GM12878 (cell line): ENCODE measurements around the gene DLL1. TPM values are rescaled to one million over a fixed set of nuclear protein-coding genes. Genes with fewer than 3 reads are reported as not detected.

Experiments
- ATAC-seq: fragments of 200-7000 bp; cut with Tn5 transposase; 3 replicates; pipeline ENCODE4 v1.9.1; 2020; ENCODE audit warnings: mild to moderate bottlenecking, moderate library complexity
- BruUV-seq: library from RNA; stranded (reverse); fragments of 400-500 nt; replicated peaks from 2 replicates; lab custom pipeline; 2021; lab: Mats Ljungman, UMichigan
- CTCF ChIA-PET: fragments of 300-600 bp; sonication (Branson Sonifier 250); formaldehyde crosslinking; extraction: SDS; loops from one replicate; lab custom pipeline; 2021; ENCODE audit warnings: inconsistent platforms; lab: Yijun Ruan, JAX
- POLR2A ChIA-PET: fragments of 350-600 bp; formaldehyde crosslinking; extraction: SDS; loops from one replicate; lab custom pipeline; 2021; ENCODE audit warnings: inconsistent platforms; lab: Charles Lee
- RAD21 ChIA-PET: fragments of 300-600 bp; sonication (Branson Sonifier 250); formaldehyde crosslinking; loops from one replicate; lab custom pipeline; 2023; ENCODE audit warnings: antibody characterized with exemption; ENCODE audit not compliant: unreplicated experiment; lab: Charles Lee
- SMC1A ChIA-PET: fragments of 300-600 bp; sonication (Branson Sonifier 250); formaldehyde crosslinking; loops from one replicate; lab custom pipeline; 2023; ENCODE audit not compliant: unreplicated experiment, uncharacterized antibody; lab: Charles Lee
- DNase-seq: peaks from one replicate; pipeline ENCODE4 v3.0.0-alpha.2; 2011; ENCODE audit warnings: low read depth, low spot score
- FAIRE-seq: peaks from 3 replicates; lab custom pipeline; 2011; peaks lifted over from hg19 to GRCh38; lab: Jason Lieb, UNC
- H2AFZ ChIP-seq: 2 replicates; pipeline ENCODE4 v1.6.0; 2011; ENCODE audit warnings: low read depth, low read length, control low read depth; ENCODE audit not compliant: control insufficient read depth
- H3K27ac ChIP-seq: 2 replicates; pipeline ENCODE4 v1.5.1; 2011; ENCODE audit warnings: control low read depth; ENCODE audit not compliant: control insufficient read depth, insufficient read depth
- H3K27me3 ChIP-seq, 2 experiments: replicated peaks in 1 of 2; 2 replicates each; pipeline versions ENCODE4 v1.6.0 to v1.6.1; 2011; ENCODE audit warnings: low read length in 1 of 2; ENCODE audit not compliant: control insufficient read depth in 2 of 2, insufficient read depth in 2 of 2
- H3K36me3 ChIP-seq, 2 experiments: 2 replicates each; pipeline ENCODE4 v1.5.1; 2011; ENCODE audit warnings: low read length in 1 of 2; ENCODE audit not compliant: control insufficient read depth in 2 of 2, insufficient read depth in 2 of 2
- H3K4me1 ChIP-seq: 2 replicates; pipeline ENCODE4 v1.6.1; 2011; ENCODE audit warnings: mild to moderate bottlenecking, low read length, moderate library complexity, mixed read lengths; ENCODE audit not compliant: control insufficient read depth, insufficient read depth
- H3K4me2 ChIP-seq: 2 replicates; pipeline ENCODE4 v1.6.0; 2011; ENCODE audit warnings: control low read depth; ENCODE audit not compliant: control insufficient read depth, insufficient read depth
- H3K4me3 ChIP-seq: fragments of 200-600 bp; sonication (generic); 2 replicates; pipeline ENCODE4 v1.5.1; 2016
- H3K79me2 ChIP-seq: 2 replicates; pipeline ENCODE4 v1.6.0; 2011; ENCODE audit warnings: low read length; ENCODE audit not compliant: control insufficient read depth, insufficient read depth
- H3K9ac ChIP-seq: 2 replicates; pipeline ENCODE4 v1.8.0; 2011; ENCODE audit warnings: low read length, control low read depth, mixed read lengths; ENCODE audit not compliant: control insufficient read depth, insufficient read depth
- H3K9me3 ChIP-seq: replicated peaks from 3 replicates; pipeline ENCODE4 v1.5.1; 2011; ENCODE audit warnings: mild to moderate bottlenecking, low read length; ENCODE audit not compliant: control insufficient read depth, insufficient read depth
- H4K20me1 ChIP-seq: 2 replicates; pipeline ENCODE4 v1.6.0; 2011; ENCODE audit not compliant: control insufficient read depth, insufficient read depth
- E2F8 ChIP-seq: fragments of 450-650 bp; IDR thresholded peaks from 2 replicates; pipeline ENCODE4 v1.6.1; 2018; ENCODE audit warnings: mild to moderate bottlenecking, low read depth, moderate library complexity; ENCODE audit not compliant: partially characterized antibody
- PKNOX1 ChIP-seq: fragments of 450-650 bp; IDR thresholded peaks from 2 replicates; pipeline ENCODE4 v1.6.1; 2016; ENCODE audit warnings: mild to moderate bottlenecking
- POLR2AphosphoS5 ChIP-seq: IDR thresholded peaks from 2 replicates; pipeline ENCODE4 v1.6.1; 2011; ENCODE audit warnings: mild to moderate bottlenecking, low read length, inconsistent platforms
- WGBS: methylation state at CpG from one replicate; pipeline ENCODE4 v1.1.6; 2016; ENCODE audit warnings: low lambda C conversion rate; ENCODE audit not compliant: insufficient replicate concordance, insufficient coverage; ENCODE audit errors: missing lambda C conversion rate; 5-methylcytosine and 5-hydroxymethylcytosine counted together
- in situ Hi-C: fragments of 300-500 bp; cut with MboI; formaldehyde crosslinking; loops from 9 replicates; pipeline ENCODE4 v1.14.3; 2018; ENCODE audit warnings: mixed read lengths
- intact Hi-C: fragments of 100-400 bp; cut with micrococcal nuclease; formaldehyde crosslinking; loops from one replicate; pipeline ENCODE4 v1.14.2; 2022; ENCODE audit not compliant: unreplicated experiment
- polyA plus RNA-seq, 11 experiments: library from polyadenylated mRNA; depleted of rRNA in 4 of 11; unstranded in 6 of 11; stranded (reverse) in 5 of 11; fragments of >200 nt; fragmentation: Nextera tagmentation in 4 of 11; fragmentation: Illumina TruSeq in 1 of 11; extraction: Ambion mirVana in 4 of 11; extraction: Trizol in 1 of 11; gene quantifications; 1 replicate in 1 of 11; 2 replicates in 10 of 11; pipeline versions ENCODE4 v1.2.1 to v1.2.3, GENCODE V29; 2011 to 2016; ENCODE audit warnings: inconsistent platforms in 2 of 11, missing spikeins in 2 of 11, low read depth in 1 of 11
- total RNA-seq, 4 experiments: library from RNA; depleted of rRNA in 3 of 4; stranded (reverse); fragments of >200 nt in 3 of 4; fragmentation: Illumina TruSeq in 1 of 4; extraction: Trizol in 1 of 4; gene quantifications; 2 replicates each; pipeline versions ENCODE4 v1.2.1 to v1.2.3, GENCODE V29; 2013 to 2021

The DLL1 gene
- total and polyA plus RNA-seq, 10 of the 15 experiments (the other 5 are each of a cell fraction or from before 2014, with no cell fraction given), result 0.02 to 0.80 (median 0.19) TPM

GRCh38 chr6:170301184-170301583 is 10.3 kb upstream of the DLL1 start:
- RAD21 ChIA-PET, result no interaction called here
- no peak for FAIRE-seq
- peaks cover 9% of the 10 kb centered on the region; the same call in 1 of the 3 replicates for H3K9me3 ChIP-seq
- H3K9ac ChIP-seq, result no peak overlapping the region
- H3K4me1 ChIP-seq, result peaks cover 6% of the 10 kb centered on the region; the same call in 1 of the 2 replicates
- H3K4me2 ChIP-seq, result no peak overlapping the region
- no peak overlapping the region for H2AFZ ChIP-seq
- H3K36me3 ChIP-seq, result no peaks in the 10 kb centered on the region
- in situ Hi-C loops, result no loop called here
- H3K4me3 ChIP-seq, result no peak overlapping the region
- intact Hi-C loops, result loop anchor here (10.0 kb wide), 1 partner anchor 576 kb away; the partner anchor contains the start of gene PHF10
- no peaks in the 10 kb centered on the region; the same call in 1 of the 2 replicates for H3K79me2 ChIP-seq
- CTCF ChIA-PET, result no interaction called here
- TF ChIP-seq POLR2AphosphoS5, result no peak
- WGBS, result 0% methylated on average over 1 of the region's 1 CpG
- SMC1A ChIA-PET, result no interaction called here
- ATAC-seq, result no peak
- DNase-seq, result no peak
- POLR2A ChIA-PET, result no interaction called here
- no peaks in the 10 kb centered on the region for H4K20me1 ChIP-seq
- no peak overlapping the region for H3K27ac ChIP-seq
- peaks cover 4 to 6% of the 10 kb centered on the region in 2 experiments for H3K27me3 ChIP-seq
- BruUV-seq, result no TSS peak

GRCh38 chr6:170298688-170299087 is 7.8 kb upstream of the DLL1 start:
- Histone ChIP-seq H3K27ac (no peak overlapping the region), H2AFZ (no peak overlapping the region), H3K4me1 (peaks cover 13% of the 10 kb centered on the region), H3K4me3 (no peak overlapping the region), H3K4me2 (no peak overlapping the region), H4K20me1 (no peaks in the 10 kb centered on the region), H3K27me3 (peaks cover 9 to 22% of the 10 kb centered on the region in 2 experiments), H3K9me3 (peaks cover 9% of the 10 kb centered on the region; the same call in 1 of the 3 replicates), H3K9ac (no peak overlapping the region), H3K36me3 (no peaks in the 10 kb centered on the region), H3K79me2 (no peaks in the 10 kb centered on the region)
- intact Hi-C loops, result loop anchor here (10.0 kb wide), 1 partner anchor 464 kb away; no protein-coding TSS in a partner anchor
- CTCF ChIA-PET, result no interaction called here
- DNase-seq, result no peak
- POLR2A ChIA-PET, result interaction anchor here (0.7 kb wide), 1 partner anchor 274 kb away, joined by 3 read pairs; no protein-coding TSS in a partner anchor
- RAD21 ChIA-PET, result no interaction called here
- no peak for ATAC-seq
- WGBS, result 56% methylated on average over 1 of the region's 1 CpG
- in situ Hi-C loops, result no loop called here
- SMC1A ChIA-PET, result no interaction called here
- TF ChIP-seq E2F8 (no peak), PKNOX1 (0 out of 2 replicates have a peak, but pooled peaks have one; percentile 16)
- no peak for FAIRE-seq
- no TSS peak for BruUV-seq
